Astrocyte (in vitro differentiated cells and primary cell): Measurements from ENCODE around the gene PRSS38.

Experiments used
- CTCF ChIP-seq: IDR thresholded peaks from 2 replicates; pipeline ENCODE4 v1.5.1; 2011; ENCODE audit warnings: low read depth, mild to moderate bottlenecking, inconsistent platforms, low read length, moderate library complexity; ENCODE audit not compliant: insufficient read depth
- EZH2 ChIP-seq: IDR thresholded peaks from 2 replicates; pipeline ENCODE4 v1.6.1; 2012; ENCODE audit warnings: mild to moderate bottlenecking, low read length, inconsistent platforms; ENCODE audit not compliant: insufficient read depth

GRCh38 chr1:227893300-227893948, 77.9 kb downstream of the PRSS38 start:
- no peak for TF ChIP-seq CTCF
- TF ChIP-seq EZH2, result no peak
